Activated naive CD4-positive, alpha-beta T cell treated with Interleukin-2 at 50 U/mL for 16 hours (primary cell): ENCODE measurements around the gene OR12D3.
"Not testable (repeated sequence)": the region's sequence is repeated elsewhere in the genome, so short reads cannot be mapped to it uniquely, and the experiment has no call there.

Experiments
- DNase-seq: peaks from one replicate; pipeline ENCODE4 v3.0.0-alpha.2; 2020

OR12D3 gene

GRCh38 chr6:29375191-29375590 is at the start of gene OR12D3:
OR12D3 (minus strand) TSS chr6:29375291; CDS start chr6:29375287, 4 bp downstream.
- no peak for DNase-seq

- no peak for DNase-seq
Measured at GRCh38 chr6:29424575-29424974, 49.5 kb upstream of the OR12D3 start.

GRCh38 chr6:29424168-29424567 is 49.1 kb upstream of the OR12D3 start:
- no peak for DNase-seq

GRCh38 chr6:29419516-29419915 is 44.4 kb upstream of the OR12D3 start:
- no peak for DNase-seq

GRCh38 chr6:29414588-29414987 is 39.5 kb upstream of the OR12D3 start, which contains the start of gene OR12D1:
OR12D1 (plus strand) TSS chr6:29414928.
- DNase-seq = no peak

GRCh38 chr6:29403801-29404200 is 28.7 kb upstream of the OR12D3 start:
- DNase-seq = no peak

- DNase-seq = no peak
Measured at GRCh38 chr6:29399525-29399924, 24.4 kb upstream of the OR12D3 start.

GRCh38 chr6:29395331-29395730 is 20.2 kb upstream of the OR12D3 start, which contains the start of gene OR12D2:
OR12D2 (plus strand) TSS chr6:29395631; CDS start chr6:29396700, 1,069 bp downstream.
- no peak for DNase-seq

- DNase-seq = no peak
Measured at GRCh38 chr6:29388533-29388932, 13.4 kb upstream of the OR12D3 start.

- DNase-seq = no peak
Measured at GRCh38 chr6:29376003-29376402, 912 bp upstream of the OR12D3 start.

- no peak for DNase-seq
Measured at GRCh38 chr6:29368765-29369164, 6.3 kb downstream of the OR12D3 start, which contains the start of gene OR5V1. OR5V1 (minus strand) TSS chr6:29368865; CDS start chr6:29356195, 12,670 bp downstream.

GRCh38 chr6:29355603-29356002 is 19.5 kb downstream of the OR12D3 start:
- no peak for DNase-seq

GRCh38 chr6:29354980-29355379 is 20.1 kb downstream of the OR12D3 start:
- DNase-seq = no peak

- DNase-seq = not testable (repeated sequence)
Measured at GRCh38 chr6:29349348-29349747, 25.7 kb downstream of the OR12D3 start.

- no peak for DNase-seq
Measured at GRCh38 chr6:29345380-29345779, 29.7 kb downstream of the OR12D3 start.

GRCh38 chr6:29336269-29336668 is 38.8 kb downstream of the OR12D3 start:
- DNase-seq = no peak

GRCh38 chr6:29332676-29333075 is 42.4 kb downstream of the OR12D3 start:
- no peak for DNase-seq

- no peak for DNase-seq
Measured at GRCh38 chr6:29325777-29326176, 49.3 kb downstream of the OR12D3 start.
